Keratinocyte (primary cell): ENCODE measurements around the gene IP6K2. TPM values are rescaled to one million over a fixed set of nuclear protein-coding genes. Genes with fewer than 3 reads are reported as not detected.

ENCODE experiments used
- DNase-seq: peaks from one replicate; pipeline ENCODE4 v3.0.0-alpha.2; 2011; ENCODE audit warnings: low read depth, missing footprints, low spot score
- FAIRE-seq: peaks from 2 replicates; lab custom pipeline; 2011; peaks lifted over from hg19 to GRCh38; lab: Jason Lieb, UNC
- H2AFZ ChIP-seq: 2 replicates; pipeline ENCODE4 v1.6.0; 2012; ENCODE audit warnings: low read length, control low read depth, inconsistent platforms; ENCODE audit not compliant: control insufficient read depth
- H3K27ac ChIP-seq: 2 replicates; pipeline ENCODE4 v1.5.1; 2011; ENCODE audit warnings: low read length; ENCODE audit not compliant: control insufficient read depth, insufficient read depth
- H3K27me3 ChIP-seq: 3 replicates; pipeline ENCODE4 v1.6.0; 2011; ENCODE audit warnings: low read length; ENCODE audit not compliant: control insufficient read depth, insufficient read depth; ENCODE audit errors: extremely low read depth
- H3K36me3 ChIP-seq, 2 experiments: 2 replicates in 1 of 2; 3 replicates in 1 of 2; pipeline ENCODE4 v1.5.1; 2011; ENCODE audit warnings: low read length in 2 of 2, mild to moderate bottlenecking in 1 of 2; ENCODE audit not compliant: control insufficient read depth in 2 of 2, insufficient read depth in 2 of 2; ENCODE audit errors: extremely low read depth in 1 of 2
- H3K4me1 ChIP-seq: 3 replicates; pipeline ENCODE4 v1.5.1; 2011; ENCODE audit warnings: low read length; ENCODE audit not compliant: control insufficient read depth, insufficient read depth; ENCODE audit errors: extremely low read depth
- H3K4me2 ChIP-seq: 3 replicates; pipeline ENCODE4 v1.6.0; 2011; ENCODE audit warnings: low read depth, low read length; ENCODE audit not compliant: control insufficient read depth, insufficient read depth; ENCODE audit errors: extremely low read depth
- H3K4me3 ChIP-seq, 3 experiments: fragments of 200-600 bp in 1 of 3; sonication (generic) in 1 of 3; 2 replicates in 2 of 3; 3 replicates in 1 of 3; pipeline ENCODE4 v1.5.1; 2011 to 2016; ENCODE audit warnings: low read length in 3 of 3, mild to moderate bottlenecking in 3 of 3, control low read depth in 2 of 3, inconsistent platforms in 1 of 3, low read depth in 1 of 3, mixed read lengths in 1 of 3, mixed run types in 1 of 3, moderate library complexity in 1 of 3; ENCODE audit not compliant: control insufficient read depth in 2 of 3, insufficient read depth in 2 of 3; ENCODE audit errors: extremely low read depth in 1 of 3
- H3K79me2 ChIP-seq: 2 replicates; pipeline ENCODE4 v1.6.0; 2012; ENCODE audit warnings: low read length; ENCODE audit not compliant: control insufficient read depth, insufficient read depth
- H3K9ac ChIP-seq: 3 replicates; pipeline ENCODE4 v1.6.0; 2011; ENCODE audit warnings: low read length; ENCODE audit not compliant: control insufficient read depth, insufficient read depth; ENCODE audit errors: extremely low read depth
- H3K9me1 ChIP-seq: 3 replicates; pipeline ENCODE4 v1.6.0; 2011; ENCODE audit warnings: low read length; ENCODE audit not compliant: control insufficient read depth, insufficient read depth; ENCODE audit errors: extremely low read depth
- H3K9me3 ChIP-seq: 2 replicates; pipeline ENCODE4 v1.5.1; 2012; ENCODE audit warnings: low read depth, low read length; ENCODE audit not compliant: control insufficient read depth
- H4K20me1 ChIP-seq: 3 replicates; pipeline ENCODE4 v1.6.0; 2011; ENCODE audit warnings: low read length; ENCODE audit not compliant: control insufficient read depth, insufficient read depth; ENCODE audit errors: extremely low read depth
- EZH2 ChIP-seq: IDR thresholded peaks from one replicate; pipeline ENCODE4 v1.6.1; 2012; ENCODE audit warnings: inconsistent platforms, mild to moderate bottlenecking, low read length, moderate library complexity
- dilution Hi-C: fragments of 300-500 bp; cut with MboI; formaldehyde crosslinking; loops from one replicate; pipeline ENCODE4 v1.7.0; 2020; ENCODE audit warnings: low sequenced_read_pairs; ENCODE audit not compliant: extremely low pct_ligation_motif_present
- polyA plus RNA-seq, 5 experiments: library from polyadenylated mRNA; depleted of rRNA in 3 of 5; stranded (reverse) in 3 of 5; stranded (forward) in 1 of 5; unstranded in 1 of 5; fragments of >200 nt; gene quantifications; 1 replicate in 1 of 5; 2 replicates in 3 of 5; 3 replicates in 1 of 5; pipeline versions ENCODE4 v1.2.1 to v1.2.3, GENCODE V29; 2011 to 2012; ENCODE audit warnings: missing spikeins in 2 of 5, low read depth in 1 of 5, low replicate concordance in 1 of 5
- TF ChIP-seq, protein P1 (sequence below), 3 experiments: IDR thresholded peaks in 1 of 3; conservative IDR thresholded peaks in 1 of 3; optimal IDR thresholded peaks in 1 of 3; 2 replicates in 2 of 3; 3 replicates in 1 of 3; pipeline versions ENCODE3 to v1.5.1; 2011; ENCODE audit warnings: low read length in 3 of 3, mild to moderate bottlenecking in 3 of 3, moderate library complexity in 2 of 3, control low read depth in 1 of 3, inconsistent platforms in 1 of 3; ENCODE audit not compliant: insufficient read depth in 2 of 3; ENCODE audit errors: extremely low read depth in 1 of 3

The IP6K2 gene
- polyA plus RNA-seq, 1 donor (not counting 4 experiments of a cell fraction or from before 2014, with no cell fraction given), result 110 TPM

GRCh38 chr3:48696156-48696555, 20.9 kb downstream of the IP6K2 start:
- Histone ChIP-seq H3K4me3 (no peak overlapping the region), H3K9me1 (peaks cover 5% of the 10 kb centered on the region), H3K79me2 (peaks cover 78% of the 10 kb centered on the region), H3K4me1 (peaks cover 22% of the 10 kb centered on the region), H2AFZ (no peak overlapping the region), H3K9ac (no peak overlapping the region), H3K4me2 (no peak overlapping the region), H3K27me3 (no peaks in the 10 kb centered on the region), H3K36me3 (peaks cover 36 to 37% of the 10 kb centered on the region in 2 experiments), H3K27ac (peak overlapping the region; percentile 6), H3K9me3 (no peaks in the 10 kb centered on the region), H4K20me1 (peaks cover 35% of the 10 kb centered on the region)
- no peak for DNase-seq
- TF ChIP-seq, protein P1, sequence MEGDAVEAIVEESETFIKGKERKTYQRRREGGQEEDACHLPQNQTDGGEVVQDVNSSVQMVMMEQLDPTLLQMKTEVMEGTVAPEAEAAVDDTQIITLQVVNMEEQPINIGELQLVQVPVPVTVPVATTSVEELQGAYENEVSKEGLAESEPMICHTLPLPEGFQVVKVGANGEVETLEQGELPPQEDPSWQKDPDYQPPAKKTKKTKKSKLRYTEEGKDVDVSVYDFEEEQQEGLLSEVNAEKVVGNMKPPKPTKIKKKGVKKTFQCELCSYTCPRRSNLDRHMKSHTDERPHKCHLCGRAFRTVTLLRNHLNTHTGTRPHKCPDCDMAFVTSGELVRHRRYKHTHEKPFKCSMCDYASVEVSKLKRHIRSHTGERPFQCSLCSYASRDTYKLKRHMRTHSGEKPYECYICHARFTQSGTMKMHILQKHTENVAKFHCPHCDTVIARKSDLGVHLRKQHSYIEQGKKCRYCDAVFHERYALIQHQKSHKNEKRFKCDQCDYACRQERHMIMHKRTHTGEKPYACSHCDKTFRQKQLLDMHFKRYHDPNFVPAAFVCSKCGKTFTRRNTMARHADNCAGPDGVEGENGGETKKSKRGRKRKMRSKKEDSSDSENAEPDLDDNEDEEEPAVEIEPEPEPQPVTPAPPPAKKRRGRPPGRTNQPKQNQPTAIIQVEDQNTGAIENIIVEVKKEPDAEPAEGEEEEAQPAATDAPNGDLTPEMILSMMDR (optimal IDR thresholded peaks at IDR 0.05 in 1 of 3, IDR thresholded peaks at IDR 0.05 in 1 of 3, conservative IDR thresholded peaks at IDR 0.05 in 1 of 3; ENCODE audit: extremely low read depth in 1 of 3, insufficient read depth in 2 of 3, low read length in 3 of 3), result no peak
- no peak for TF ChIP-seq EZH2
- no peak for FAIRE-seq
- dilution Hi-C loops, result no loop called here

- H3K9ac ChIP-seq, result peak overlapping the region; percentile 67
- dilution Hi-C loops, result no loop called here
- peak overlapping the region; percentile 86 for H3K27ac ChIP-seq
- peaks cover 30% of the 10 kb centered on the region for H4K20me1 ChIP-seq
- peak overlapping the region; percentile 68 for H3K4me2 ChIP-seq
- no peak for TF ChIP-seq EZH2
- TF ChIP-seq, protein P1 (optimal IDR thresholded peaks at IDR 0.05 in 1 of 3, IDR thresholded peaks at IDR 0.05 in 1 of 3, conservative IDR thresholded peaks at IDR 0.05 in 1 of 3; ENCODE audit: extremely low read depth in 1 of 3, insufficient read depth in 2 of 3, low read length in 3 of 3), result no peak
- DNase-seq (no peak), FAIRE-seq (no peak)
- H3K79me2 ChIP-seq, result peaks cover 75% of the 10 kb centered on the region
- H3K36me3 ChIP-seq, result peaks cover 41 to 42% of the 10 kb centered on the region in 2 experiments
- no peak overlapping the region for H2AFZ ChIP-seq
- H3K4me1 ChIP-seq, result peaks cover 22% of the 10 kb centered on the region
- H3K9me3 ChIP-seq, result no peaks in the 10 kb centered on the region
- no peaks in the 10 kb centered on the region for H3K27me3 ChIP-seq
- H3K4me3 ChIP-seq, result peak overlapping the region in 1 of 3 experiments; percentile 22
- peaks cover 5% of the 10 kb centered on the region for H3K9me1 ChIP-seq
Observed at GRCh38 chr3:48695393-48695753, 21.6 kb downstream of the IP6K2 start.
